Suprapubic skin (tissue), 4 donors: ENCODE measurements around the gene CBARP.

Source experiments
- POLR2A ChIP-seq, 2 donors: fragments of 450-650 bp; IDR thresholded peaks; one replicate each; pipeline ENCODE4 v1.6.1; 2017; ENCODE audit warnings: antibody characterized with exemption in 2 of 2, mild to moderate bottlenecking in 2 of 2, moderate library complexity in 2 of 2
- POLR2AphosphoS5 ChIP-seq, 3 donors: sonication (generic); formaldehyde crosslinking; IDR thresholded peaks; one replicate each; pipeline ENCODE4 v1.6.1; 2017; ENCODE audit warnings: antibody characterized with exemption in 3 of 3
- TF ChIP-seq, protein P1 (sequence below), 2 donors: fragments of 200-600 bp in 1 of 2; fragments of 450-650 bp in 1 of 2; sonication (generic) in 1 of 2; IDR thresholded peaks; one replicate each; pipeline ENCODE4 v1.5.1; 2016 to 2019; ENCODE audit warnings: antibody characterized with exemption in 2 of 2, mild to moderate bottlenecking in 1 of 2, moderate library complexity in 1 of 2

DNA sequence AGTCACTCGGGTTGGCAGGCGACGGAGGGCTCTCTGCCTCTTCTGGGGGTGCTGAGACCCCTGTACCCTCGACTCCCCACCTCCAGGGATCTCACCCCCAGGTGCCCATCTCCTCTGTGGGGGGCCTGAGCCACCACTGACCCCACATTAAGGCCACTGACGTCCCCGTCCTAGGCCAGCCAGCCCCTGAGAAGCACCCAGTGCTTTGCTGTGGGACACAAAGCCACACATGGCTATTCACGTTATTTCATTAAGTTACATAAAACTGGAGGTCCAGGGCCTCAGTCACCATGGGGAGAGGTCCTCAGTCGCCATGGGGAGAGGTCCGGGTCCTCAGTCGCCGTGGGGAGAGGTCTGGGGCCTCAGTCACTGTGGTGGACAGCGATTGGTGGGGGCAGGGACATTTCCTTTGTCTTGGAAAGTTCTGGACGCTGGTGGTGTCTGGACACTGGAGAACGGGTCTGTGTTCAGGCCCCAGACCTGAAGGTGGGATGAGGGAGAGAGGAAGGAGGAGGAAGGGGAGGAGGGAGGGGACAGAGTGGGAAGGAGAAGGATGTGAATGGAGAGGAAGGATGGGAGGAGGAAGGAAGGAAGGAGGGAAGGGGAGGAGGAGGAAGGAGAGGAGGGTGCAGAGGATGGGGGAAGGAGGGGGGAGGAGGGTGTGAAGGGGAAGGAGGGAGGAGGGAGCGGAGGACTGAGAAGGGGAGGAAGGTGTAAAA is 43.9 kb upstream of the CBARP start:
- TF ChIP-seq, protein P1, sequence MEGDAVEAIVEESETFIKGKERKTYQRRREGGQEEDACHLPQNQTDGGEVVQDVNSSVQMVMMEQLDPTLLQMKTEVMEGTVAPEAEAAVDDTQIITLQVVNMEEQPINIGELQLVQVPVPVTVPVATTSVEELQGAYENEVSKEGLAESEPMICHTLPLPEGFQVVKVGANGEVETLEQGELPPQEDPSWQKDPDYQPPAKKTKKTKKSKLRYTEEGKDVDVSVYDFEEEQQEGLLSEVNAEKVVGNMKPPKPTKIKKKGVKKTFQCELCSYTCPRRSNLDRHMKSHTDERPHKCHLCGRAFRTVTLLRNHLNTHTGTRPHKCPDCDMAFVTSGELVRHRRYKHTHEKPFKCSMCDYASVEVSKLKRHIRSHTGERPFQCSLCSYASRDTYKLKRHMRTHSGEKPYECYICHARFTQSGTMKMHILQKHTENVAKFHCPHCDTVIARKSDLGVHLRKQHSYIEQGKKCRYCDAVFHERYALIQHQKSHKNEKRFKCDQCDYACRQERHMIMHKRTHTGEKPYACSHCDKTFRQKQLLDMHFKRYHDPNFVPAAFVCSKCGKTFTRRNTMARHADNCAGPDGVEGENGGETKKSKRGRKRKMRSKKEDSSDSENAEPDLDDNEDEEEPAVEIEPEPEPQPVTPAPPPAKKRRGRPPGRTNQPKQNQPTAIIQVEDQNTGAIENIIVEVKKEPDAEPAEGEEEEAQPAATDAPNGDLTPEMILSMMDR (IDR thresholded peaks at IDR 0.05): no peak
- TF ChIP-seq POLR2A (IDR thresholded peaks at IDR 0.05): no peak
- no peak for TF ChIP-seq POLR2AphosphoS5 (IDR thresholded peaks at IDR 0.05)
